Astrocyte (in vitro differentiated cells and primary cell): ENCODE measurements around the gene SYT7. TPM values are rescaled to one million over a fixed set of nuclear protein-coding genes. Genes with fewer than 3 reads are reported as not detected.

Source experiments
- DNase-seq: peaks from one replicate; pipeline ENCODE4 v3.0.0-alpha.2; 2010; ENCODE audit warnings: low read depth
- FAIRE-seq: peaks from 2 replicates; lab custom pipeline; 2011; peaks lifted over from hg19 to GRCh38; lab: Jason Lieb, UNC
- H2AFZ ChIP-seq: 2 replicates; pipeline ENCODE4 v1.6.0; 2012; ENCODE audit warnings: low read depth, low read length, inconsistent platforms
- H3K27ac ChIP-seq: 2 replicates; pipeline ENCODE4 v1.5.1; 2011; ENCODE audit warnings: low read depth, low read length, inconsistent platforms
- H3K27me3 ChIP-seq: 2 replicates; pipeline ENCODE4 v1.6.0; 2011; ENCODE audit warnings: low read length, inconsistent platforms; ENCODE audit not compliant: insufficient read depth
- H3K36me3 ChIP-seq: 2 replicates; pipeline ENCODE4 v1.5.1; 2011; ENCODE audit warnings: low read length, inconsistent platforms; ENCODE audit not compliant: insufficient read depth
- H3K4me1 ChIP-seq: 2 replicates; pipeline ENCODE4 v1.5.1; 2011; ENCODE audit warnings: low read length, inconsistent platforms; ENCODE audit not compliant: insufficient read depth
- H3K4me2 ChIP-seq: 2 replicates; pipeline ENCODE4 v1.6.0; 2012; ENCODE audit warnings: low read length, inconsistent platforms
- H3K4me3 ChIP-seq: 2 replicates; pipeline ENCODE4 v1.5.1; 2011; ENCODE audit warnings: low read depth, mild to moderate bottlenecking, low read length, inconsistent platforms; ENCODE audit not compliant: insufficient read depth
- H3K79me2 ChIP-seq: 2 replicates; pipeline ENCODE4 v1.6.0; 2012; ENCODE audit warnings: mild to moderate bottlenecking, low read length, inconsistent platforms; ENCODE audit not compliant: insufficient read depth
- H3K9ac ChIP-seq: 2 replicates; pipeline ENCODE4 v1.6.0; 2012; ENCODE audit warnings: mild to moderate bottlenecking, low read length, inconsistent platforms
- H3K9me3 ChIP-seq: 2 replicates; pipeline ENCODE4 v1.5.1; 2012; ENCODE audit warnings: low read depth, mild to moderate bottlenecking, low read length, inconsistent platforms; ENCODE audit not compliant: insufficient read depth
- H4K20me1 ChIP-seq: 2 replicates; pipeline ENCODE4 v1.6.0; 2012; ENCODE audit warnings: low read length, inconsistent platforms; ENCODE audit not compliant: insufficient read depth
- H3K27ac Mint-ChIP-seq: one replicate; pipeline ENCODE4 v1.8.0; 2021; ENCODE audit warnings: mild to moderate bottlenecking, mixed read lengths; ENCODE audit not compliant: unreplicated experiment
- H3K27me3 Mint-ChIP-seq: one replicate; pipeline ENCODE4 v1.8.0; 2021; ENCODE audit warnings: low read depth, mixed read lengths; ENCODE audit not compliant: unreplicated experiment
- H3K36me3 Mint-ChIP-seq: one replicate; pipeline ENCODE4 v1.8.0; 2021; ENCODE audit warnings: low read depth, mixed read lengths; ENCODE audit not compliant: unreplicated experiment
- H3K4me1 Mint-ChIP-seq: one replicate; pipeline ENCODE4 v1.8.0; 2021; ENCODE audit warnings: low read depth, mixed read lengths; ENCODE audit not compliant: unreplicated experiment
- H3K4me3 Mint-ChIP-seq: one replicate; pipeline ENCODE4 v1.8.0; 2021; ENCODE audit warnings: mild to moderate bottlenecking, moderate library complexity, mixed read lengths; ENCODE audit not compliant: unreplicated experiment
- H3K9me3 Mint-ChIP-seq: one replicate; pipeline ENCODE4 v1.8.0; 2021; ENCODE audit warnings: mild to moderate bottlenecking, mixed read lengths; ENCODE audit not compliant: unreplicated experiment
- EZH2 ChIP-seq: IDR thresholded peaks from 2 replicates; pipeline ENCODE4 v1.6.1; 2012; ENCODE audit warnings: mild to moderate bottlenecking, low read length, inconsistent platforms; ENCODE audit not compliant: insufficient read depth
- total RNA-seq: library from RNA; stranded (reverse); gene quantifications from 2 replicates; pipeline ENCODE4 v1.2.1, GENCODE V29; 2021
- TF ChIP-seq, protein P1 (sequence below): IDR thresholded peaks from 2 replicates; pipeline ENCODE4 v1.5.1; 2011; ENCODE audit warnings: low read depth, mild to moderate bottlenecking, inconsistent platforms, low read length, moderate library complexity; ENCODE audit not compliant: insufficient read depth

SYT7 gene
- total RNA-seq, 1 donor from 2014 or later = 3.7 TPM

DNA sequence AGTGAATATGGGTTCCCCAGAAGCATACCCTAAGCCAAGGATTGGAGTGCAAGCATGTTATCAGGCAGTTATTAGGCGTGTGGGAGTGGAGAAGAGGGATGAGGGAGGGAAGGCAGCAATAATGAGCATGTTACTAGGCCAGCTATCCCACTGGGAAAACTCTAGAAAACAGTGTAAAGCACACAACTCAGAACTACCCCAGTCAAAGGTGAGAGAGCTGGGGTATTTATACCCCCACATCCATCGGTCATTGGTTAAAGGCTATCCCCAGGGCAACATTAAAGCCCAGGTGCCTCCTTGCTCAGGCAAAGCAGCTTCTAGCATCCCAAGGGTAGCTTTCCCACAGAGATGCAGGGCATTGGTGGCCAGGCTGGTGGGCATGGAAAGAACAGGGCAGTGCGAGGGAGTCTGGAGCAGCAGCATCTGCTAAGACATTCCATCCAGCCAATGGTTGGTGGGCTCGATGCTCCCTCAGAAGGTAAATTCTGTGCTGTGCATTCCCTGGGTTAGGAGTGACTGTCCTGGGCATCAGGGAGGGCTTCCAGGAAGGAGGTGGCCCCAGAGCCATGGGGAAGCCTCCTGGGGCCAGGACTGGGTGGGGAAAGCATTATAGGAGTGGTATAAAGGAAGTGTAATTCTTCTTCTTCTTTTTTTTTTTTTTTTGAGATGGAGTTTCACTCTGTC is 93.4 kb downstream of the SYT7 start:
- Histone ChIP-seq H3K79me2 (no peaks in the 10 kb centered on the region), H3K4me1 (peaks cover 8% of the 10 kb centered on the region), H3K27ac (no peak overlapping the region), H3K9me3 (no peaks in the 10 kb centered on the region), H3K4me3 (no peak overlapping the region), H3K4me2 (no peak overlapping the region), H4K20me1 (no peaks in the 10 kb centered on the region), H2AFZ (no peak overlapping the region), H3K27me3 (no peaks in the 10 kb centered on the region), H3K36me3 (no peaks in the 10 kb centered on the region), H3K9ac (no peak overlapping the region)
- Mint-ChIP-seq H3K4me1 (peaks cover 18% of the 10 kb centered on the region), H3K4me3 (no peak overlapping the region), H3K27me3 (peaks cover 40% of the 10 kb centered on the region), H3K27ac (no peak overlapping the region), H3K9me3 (peaks cover 2% of the 10 kb centered on the region), H3K36me3 (peaks cover 2% of the 10 kb centered on the region)
- no peak for TF ChIP-seq EZH2
- TF ChIP-seq, protein P1, sequence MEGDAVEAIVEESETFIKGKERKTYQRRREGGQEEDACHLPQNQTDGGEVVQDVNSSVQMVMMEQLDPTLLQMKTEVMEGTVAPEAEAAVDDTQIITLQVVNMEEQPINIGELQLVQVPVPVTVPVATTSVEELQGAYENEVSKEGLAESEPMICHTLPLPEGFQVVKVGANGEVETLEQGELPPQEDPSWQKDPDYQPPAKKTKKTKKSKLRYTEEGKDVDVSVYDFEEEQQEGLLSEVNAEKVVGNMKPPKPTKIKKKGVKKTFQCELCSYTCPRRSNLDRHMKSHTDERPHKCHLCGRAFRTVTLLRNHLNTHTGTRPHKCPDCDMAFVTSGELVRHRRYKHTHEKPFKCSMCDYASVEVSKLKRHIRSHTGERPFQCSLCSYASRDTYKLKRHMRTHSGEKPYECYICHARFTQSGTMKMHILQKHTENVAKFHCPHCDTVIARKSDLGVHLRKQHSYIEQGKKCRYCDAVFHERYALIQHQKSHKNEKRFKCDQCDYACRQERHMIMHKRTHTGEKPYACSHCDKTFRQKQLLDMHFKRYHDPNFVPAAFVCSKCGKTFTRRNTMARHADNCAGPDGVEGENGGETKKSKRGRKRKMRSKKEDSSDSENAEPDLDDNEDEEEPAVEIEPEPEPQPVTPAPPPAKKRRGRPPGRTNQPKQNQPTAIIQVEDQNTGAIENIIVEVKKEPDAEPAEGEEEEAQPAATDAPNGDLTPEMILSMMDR = no peak
- no peak for FAIRE-seq
- DNase-seq = no peak

DNA sequence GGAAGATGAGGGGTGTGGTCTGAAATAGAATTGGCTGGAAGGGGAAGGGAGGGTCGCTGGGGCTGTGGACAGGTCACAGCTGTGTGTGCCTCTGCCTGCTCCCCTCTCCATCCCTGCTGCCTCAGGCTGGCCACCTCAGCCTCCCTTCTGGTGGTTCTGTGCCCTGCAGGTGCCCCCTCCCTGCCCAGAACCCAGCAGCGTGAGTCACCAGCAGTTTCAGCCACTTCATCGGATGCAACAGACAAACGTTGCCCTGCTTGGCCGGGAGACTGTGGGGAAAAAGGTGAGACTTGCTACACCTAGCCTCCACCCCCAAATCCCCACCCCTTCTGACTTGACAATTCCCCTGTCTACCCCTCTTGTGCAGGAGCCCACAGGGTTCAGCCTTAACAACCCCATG is 94.1 kb downstream of the SYT7 start:
- H3K4me1 Mint-ChIP-seq = peaks cover 18% of the 10 kb centered on the region
- no peaks in the 10 kb centered on the region for H4K20me1 ChIP-seq
- no peak overlapping the region for H3K4me3 Mint-ChIP-seq
- H3K79me2 ChIP-seq = no peaks in the 10 kb centered on the region
- no peak overlapping the region for H3K4me2 ChIP-seq
- FAIRE-seq (no peak), DNase-seq (no peak)
- H3K36me3 ChIP-seq = no peaks in the 10 kb centered on the region
- peaks cover 2% of the 10 kb centered on the region for H3K9me3 Mint-ChIP-seq
- no peak overlapping the region for H2AFZ ChIP-seq
- H3K4me1 ChIP-seq = peaks cover 8% of the 10 kb centered on the region
- peaks cover 2% of the 10 kb centered on the region for H3K27me3 ChIP-seq
- peaks cover 44% of the 10 kb centered on the region for H3K27me3 Mint-ChIP-seq
- H3K36me3 Mint-ChIP-seq = peaks cover 2% of the 10 kb centered on the region
- H3K9ac ChIP-seq = no peak overlapping the region
- H3K4me3 ChIP-seq = no peak overlapping the region
- no peak for TF ChIP-seq EZH2
- TF ChIP-seq, protein P1 = no peak
- H3K27ac ChIP-seq = no peak overlapping the region
- H3K27ac Mint-ChIP-seq = no peak overlapping the region
- H3K9me3 ChIP-seq = no peaks in the 10 kb centered on the region

DNA sequence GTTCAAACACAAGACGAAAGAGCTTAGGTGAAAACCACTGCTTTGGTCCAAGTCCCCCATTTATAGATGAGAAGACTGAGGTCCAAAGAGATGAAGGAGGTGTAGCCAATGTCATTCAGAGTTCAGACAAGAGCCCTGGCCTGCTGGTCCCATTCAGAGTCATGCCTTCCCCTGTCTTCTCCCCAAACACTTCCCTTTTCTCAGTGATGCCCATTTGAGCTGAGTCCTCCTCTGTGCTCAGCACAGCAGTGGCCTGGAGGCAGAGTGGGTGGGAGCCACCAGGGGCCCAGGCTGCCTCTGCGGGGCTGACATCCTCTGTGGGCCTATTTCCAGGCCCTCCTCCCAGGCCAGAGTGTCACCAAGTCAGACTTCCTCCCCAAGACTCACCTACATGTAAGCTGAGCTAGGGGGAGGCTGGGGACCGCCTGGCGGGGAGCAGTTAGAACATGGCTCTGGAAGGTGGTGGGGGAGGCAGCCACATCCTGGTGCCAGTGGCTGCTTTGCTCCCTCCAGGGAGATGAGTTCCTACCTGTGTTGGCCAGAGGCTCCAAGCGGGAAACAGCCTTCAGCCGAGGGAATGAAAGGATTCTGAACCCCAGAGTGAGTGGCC is 94.8 kb downstream of the SYT7 start:
- Mint-ChIP-seq H3K36me3 (peaks cover 2% of the 10 kb centered on the region), H3K27me3 (peaks cover 49% of the 10 kb centered on the region), H3K27ac (no peak overlapping the region), H3K4me3 (no peak overlapping the region), H3K9me3 (peaks cover 2% of the 10 kb centered on the region), H3K4me1 (peaks cover 18% of the 10 kb centered on the region)
- Histone ChIP-seq H3K79me2 (no peaks in the 10 kb centered on the region), H3K9ac (no peak overlapping the region), H3K27ac (no peak overlapping the region), H3K4me1 (peaks cover 8% of the 10 kb centered on the region), H3K36me3 (no peaks in the 10 kb centered on the region), H3K27me3 (peaks cover 2% of the 10 kb centered on the region), H4K20me1 (no peaks in the 10 kb centered on the region), H3K4me3 (no peak overlapping the region), H3K9me3 (no peaks in the 10 kb centered on the region), H3K4me2 (no peak overlapping the region), H2AFZ (no peak overlapping the region)
- TF ChIP-seq, protein P1 = no peak
- no peak for TF ChIP-seq EZH2
- no peak for FAIRE-seq
- no peak for DNase-seq
